ENCODE measurements around the gene SAMMSON.

Gene SAMMSON

DNA sequence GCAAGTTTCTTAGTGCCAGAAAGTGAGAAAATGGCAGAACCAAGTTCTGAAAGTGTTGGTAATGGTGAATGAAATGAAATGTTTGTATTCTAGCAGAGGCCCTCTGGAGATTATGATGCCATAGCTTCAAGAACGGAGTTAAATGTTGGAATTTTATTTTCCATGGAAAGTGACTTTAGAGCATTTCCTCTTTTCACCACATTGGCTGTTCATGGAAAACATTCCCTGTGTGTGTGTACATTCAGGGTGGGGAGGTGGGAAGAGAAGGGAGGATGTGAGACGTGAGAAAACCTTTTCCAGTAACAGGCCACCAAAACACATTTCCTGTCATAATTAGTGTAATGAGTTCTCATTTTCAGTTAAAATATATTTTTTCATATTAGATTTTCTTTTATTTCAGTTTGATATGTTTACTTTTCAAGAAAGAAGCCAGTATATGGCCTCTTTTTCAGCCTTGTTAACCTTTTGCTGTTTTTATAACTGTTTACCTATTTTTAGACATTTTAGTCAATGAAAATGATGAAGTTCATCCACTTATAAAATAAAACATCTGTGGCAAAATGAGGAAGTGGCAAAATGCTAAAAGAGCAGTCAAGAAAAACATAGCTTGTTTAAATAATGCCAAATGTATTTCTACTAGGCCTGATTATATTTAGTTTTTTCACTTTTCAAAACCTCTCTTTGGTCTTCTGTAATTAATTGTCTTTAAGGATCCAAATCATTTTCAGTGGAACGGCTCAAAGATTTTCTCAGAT, 21.6 kb downstream of the SAMMSON start:
- no peak for DNase-seq

DNA sequence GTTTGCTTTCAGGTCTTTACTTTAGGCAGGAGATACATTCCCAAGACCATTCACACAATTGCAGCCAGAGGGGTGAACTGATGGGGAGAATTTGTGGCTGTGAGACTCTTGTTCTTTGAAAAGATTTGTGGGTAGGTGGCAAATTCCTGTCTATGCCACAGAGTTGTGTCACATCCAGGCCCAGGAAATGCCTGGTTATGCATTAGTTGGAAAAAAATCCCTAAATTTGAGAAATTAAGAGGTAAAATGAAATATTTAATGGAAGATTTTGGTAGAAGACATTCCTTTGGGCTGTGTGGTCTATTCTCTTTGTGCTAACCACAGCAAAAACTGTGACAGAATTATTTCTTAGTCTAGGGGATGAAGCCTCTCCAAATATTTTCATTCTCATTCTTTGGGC, 28.8 kb downstream of the SAMMSON start:
- no peak for DNase-seq

DNA sequence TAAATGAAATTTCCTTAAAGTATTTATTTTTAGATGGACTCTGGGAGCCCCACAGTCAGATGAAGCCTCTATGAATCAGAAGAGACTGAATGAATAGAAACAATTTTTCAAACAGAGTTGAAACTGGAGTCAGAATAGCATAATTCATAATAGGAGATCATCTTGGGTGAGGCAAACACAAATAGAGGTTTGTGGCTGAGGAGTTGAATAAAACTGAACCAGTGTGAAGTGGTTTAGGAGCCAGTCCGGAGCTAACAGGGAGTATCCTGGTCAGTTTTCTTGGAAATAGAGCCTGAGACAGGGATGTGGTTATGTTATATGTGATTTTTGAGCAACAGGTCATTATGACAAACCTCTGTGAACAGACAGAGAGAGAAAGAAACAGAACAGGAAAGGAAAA, 39.2 kb downstream of the SAMMSON start:
- no peak for DNase-seq

DNA sequence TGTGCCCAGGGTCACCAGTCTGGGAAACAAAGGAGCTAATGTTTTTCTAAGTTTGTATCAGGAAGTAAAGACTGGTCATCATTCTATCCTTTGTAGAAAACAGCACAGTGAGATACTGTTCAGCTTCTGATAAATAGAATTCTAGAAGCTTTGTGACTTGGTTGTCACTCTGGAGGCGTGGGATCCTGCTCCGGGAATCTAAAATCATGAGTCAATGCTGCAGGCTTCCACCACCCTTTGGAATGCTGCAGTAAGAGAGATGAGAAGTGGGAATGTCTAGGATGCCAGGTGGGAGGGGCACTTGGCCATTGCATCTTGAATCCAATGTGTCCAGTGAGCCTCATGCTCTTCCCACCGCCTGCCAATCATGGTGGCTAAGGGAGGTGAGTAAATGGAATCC, 40.9 kb downstream of the SAMMSON start:
- no peak for DNase-seq

DNA sequence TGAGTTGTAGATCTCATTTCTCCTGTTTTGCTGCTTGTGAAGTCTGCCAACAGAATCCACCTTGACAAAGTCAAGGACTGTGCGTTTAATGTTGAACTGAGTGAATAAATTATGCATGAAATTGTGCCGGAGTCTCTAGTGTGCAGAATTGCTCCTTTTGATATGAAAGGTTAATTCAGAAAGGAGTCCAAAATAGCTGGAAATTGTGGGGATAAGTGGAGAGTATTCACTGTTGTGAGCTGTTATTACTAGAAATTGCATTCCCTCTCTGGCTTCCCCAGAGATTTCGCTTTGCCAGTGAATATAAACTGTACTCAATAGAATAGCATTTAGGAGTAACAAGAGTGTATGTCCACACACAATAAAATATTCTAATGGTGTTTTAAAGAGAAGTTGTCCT, 43.1 kb downstream of the SAMMSON start:
- no peak for DNase-seq

DNA sequence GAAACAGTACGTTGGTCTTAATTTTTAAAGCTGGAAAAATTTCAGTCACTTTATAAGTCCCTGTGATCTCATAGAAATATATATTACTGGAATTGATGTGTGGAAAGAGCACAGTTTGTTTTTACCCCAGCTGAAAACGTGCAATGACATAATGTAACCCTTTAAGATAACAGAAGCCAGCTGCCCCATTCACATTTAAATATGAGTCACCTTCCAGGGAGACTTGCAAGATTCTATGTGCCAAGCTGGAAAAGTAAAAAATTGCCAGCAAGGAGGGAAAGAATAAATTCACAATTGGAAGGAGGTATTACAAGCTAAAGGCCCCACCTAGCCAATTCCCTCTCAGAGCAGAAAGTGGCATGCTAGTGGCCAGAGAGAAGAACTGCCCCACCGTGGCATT, 50.2 kb downstream of the SAMMSON start:
- no peak for DNase-seq

DNA sequence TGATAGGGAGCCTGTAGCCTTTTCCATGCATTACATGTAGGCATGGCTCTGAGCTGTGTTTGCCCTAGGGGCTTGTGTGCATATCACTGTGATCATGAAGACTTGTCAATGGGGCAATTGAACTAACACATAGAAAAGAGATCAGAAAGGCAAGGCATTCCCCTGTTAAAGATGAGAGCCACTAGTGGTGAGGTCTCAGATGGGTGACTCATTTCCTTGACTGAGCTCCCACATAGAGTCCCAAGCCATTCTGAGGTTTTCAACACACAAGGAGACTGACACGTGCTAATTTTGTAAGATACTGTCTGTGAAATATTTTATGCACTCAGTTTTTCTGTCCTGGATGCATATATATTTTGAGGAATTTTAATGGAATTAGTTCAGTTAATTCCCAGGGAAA, 53.8 kb downstream of the SAMMSON start:
- DNase-seq, result no peak

DNA sequence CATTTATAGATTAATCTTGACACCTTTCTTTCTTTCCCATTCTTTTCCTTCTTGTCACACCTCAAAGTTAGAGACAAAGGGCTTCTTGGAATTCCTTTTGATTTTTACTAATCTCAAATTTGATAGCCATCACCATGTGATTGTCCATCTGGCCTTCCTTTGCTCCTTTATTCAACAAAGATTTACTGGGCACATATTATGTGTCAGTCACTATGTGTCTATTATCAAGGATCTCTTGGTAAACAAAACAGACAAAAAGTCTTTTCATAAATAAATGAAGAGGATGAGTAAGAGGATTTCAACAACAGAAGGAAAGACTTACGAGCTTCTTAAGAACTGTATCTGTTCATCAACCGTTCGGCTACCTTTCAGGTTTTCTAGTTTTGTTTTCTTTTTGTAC, 56.5 kb downstream of the SAMMSON start:
- DNase-seq, result no peak

DNA sequence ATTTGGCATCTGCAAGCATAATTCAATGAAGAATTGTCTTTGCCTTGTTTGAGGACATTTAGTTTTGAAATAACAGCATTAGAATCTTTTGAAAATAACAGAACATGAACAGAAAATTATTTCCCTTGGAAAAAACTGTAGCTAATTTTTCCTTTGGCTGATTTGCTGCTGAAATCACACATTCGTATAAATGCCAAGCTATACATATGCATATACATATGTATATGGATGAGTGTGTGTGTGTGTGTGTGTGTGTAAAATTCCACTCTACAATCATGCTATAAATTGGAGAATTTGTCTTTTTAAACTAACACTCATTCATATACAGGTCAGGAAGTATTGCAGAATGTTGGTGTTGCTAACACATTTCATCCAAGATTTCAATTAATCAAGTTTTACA, 57.9 kb downstream of the SAMMSON start:
- DNase-seq, result no peak

DNA sequence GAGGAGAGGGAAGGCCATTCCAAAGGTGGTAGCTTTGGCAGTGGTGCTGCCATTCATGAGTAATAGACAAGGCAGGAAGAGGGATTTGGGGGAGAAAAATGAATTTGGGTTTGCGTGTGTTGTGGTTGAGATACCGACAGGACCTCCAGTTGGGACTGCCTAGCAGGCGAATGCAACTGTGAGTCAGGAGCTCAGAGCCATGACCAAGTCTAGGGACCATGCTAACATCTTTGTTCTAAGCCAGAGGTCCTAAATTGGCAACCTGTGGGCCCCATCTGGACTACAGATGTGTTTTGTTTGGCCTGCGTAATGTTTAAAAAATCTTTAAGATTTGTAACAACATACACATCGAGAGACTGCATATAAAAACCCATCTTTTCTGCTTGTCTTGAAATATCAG, 61.6 kb downstream of the SAMMSON start:
- no peak for DNase-seq

DNA sequence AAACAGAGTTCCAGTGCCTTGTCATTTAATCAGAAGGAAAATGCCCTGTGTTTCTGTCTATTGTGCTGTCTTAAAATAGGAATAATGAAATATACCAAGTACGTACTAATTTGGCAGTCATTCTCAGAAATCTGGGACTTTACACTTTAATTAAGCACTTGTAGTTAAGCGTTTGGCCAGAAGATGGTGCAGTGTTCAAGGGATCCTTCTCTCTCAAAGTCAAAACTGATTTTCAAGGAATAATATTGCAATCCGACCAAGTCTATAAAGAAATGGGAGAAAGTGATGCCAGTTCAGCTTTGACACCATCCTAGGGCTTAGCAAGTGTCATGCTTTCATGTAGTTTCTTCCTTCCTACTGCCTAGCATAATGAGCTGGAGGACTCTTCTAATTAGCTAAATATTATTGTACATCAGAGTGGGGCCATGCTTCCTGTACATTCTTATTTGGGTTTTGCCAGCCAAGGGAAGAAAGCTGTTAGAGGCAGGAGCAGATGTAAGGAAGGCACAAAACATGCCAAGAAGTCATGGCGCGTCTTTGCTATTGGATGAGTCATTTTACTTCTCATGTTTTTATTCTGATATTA, 64.8 kb downstream of the SAMMSON start:
- DNase-seq, result no peak

DNA sequence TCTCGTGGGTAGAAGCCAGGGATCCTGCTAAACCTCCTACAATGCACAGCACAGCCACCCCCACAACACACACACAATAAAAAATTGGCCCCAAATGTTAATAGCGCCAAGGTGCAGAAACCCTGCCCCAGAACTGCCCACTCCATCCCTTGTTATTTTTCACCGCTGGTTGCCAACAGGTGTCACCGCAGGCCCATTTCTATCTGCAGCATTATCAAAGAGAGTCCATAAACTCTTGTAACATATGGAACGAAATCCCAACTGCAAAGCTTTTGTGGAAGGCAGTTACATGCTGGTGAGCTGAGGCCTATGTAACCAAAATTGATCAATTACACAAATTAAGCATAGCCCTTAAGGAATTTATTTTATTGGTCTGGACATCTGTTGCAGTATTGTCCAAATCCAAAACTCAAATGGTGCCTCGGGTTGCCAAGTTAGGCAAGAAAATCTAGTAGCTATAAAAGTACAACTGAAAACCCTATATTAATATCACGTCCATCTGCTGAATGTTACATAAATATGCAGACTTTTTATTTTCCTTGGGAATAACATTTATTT, 66.2 kb downstream of the SAMMSON start:
- no peak for DNase-seq

DNA sequence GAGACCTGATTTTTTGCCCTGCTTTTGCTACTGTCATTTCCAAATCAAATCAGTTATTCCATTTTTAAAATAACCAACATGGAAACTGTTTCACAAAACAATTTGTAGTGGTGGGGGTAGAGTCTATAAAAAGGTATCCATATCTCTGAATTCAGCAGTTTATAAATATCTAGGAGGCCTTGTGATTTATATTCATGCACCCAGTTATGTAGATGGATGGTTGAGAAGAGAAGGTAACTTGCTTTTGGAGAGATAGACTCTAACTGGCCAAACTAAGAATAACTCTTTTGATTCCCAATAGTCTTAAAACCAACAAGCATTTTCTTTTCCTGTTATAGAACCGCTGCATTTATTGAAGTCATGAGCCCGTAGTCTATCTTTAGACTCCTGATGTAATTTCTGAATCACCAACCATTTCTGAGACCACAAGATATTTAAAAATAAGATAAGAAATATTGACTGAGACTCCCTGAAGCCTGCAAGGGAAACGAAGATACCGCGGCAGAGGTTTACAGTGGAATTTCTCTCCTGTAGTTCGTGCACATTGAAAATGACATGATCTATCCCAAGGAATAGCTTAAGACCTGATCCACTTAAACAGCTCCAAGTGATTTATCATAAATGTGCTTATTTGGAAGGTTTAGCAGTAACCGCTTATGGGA, 68.5 kb downstream of the SAMMSON start:
- no peak for DNase-seq

DNA sequence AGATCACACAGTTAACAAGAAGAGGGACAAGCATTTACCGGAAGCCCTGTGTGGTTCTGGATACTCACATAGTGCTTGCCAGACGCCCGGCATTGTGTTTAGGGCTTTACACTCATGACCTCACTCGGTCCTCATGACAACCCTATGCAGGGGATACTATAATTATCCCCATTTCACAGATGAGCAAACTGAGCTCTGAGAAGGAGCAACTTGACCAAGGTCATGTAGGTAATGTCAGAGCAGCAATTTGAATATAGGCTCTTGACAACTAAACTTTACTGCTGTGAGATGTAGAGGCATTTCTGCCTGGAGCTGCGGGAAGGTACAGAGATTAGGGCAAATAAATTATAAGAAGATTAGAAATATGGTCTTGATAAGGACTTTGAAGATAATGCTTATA, 70.0 kb downstream of the SAMMSON start:
- DNase-seq, result no peak

DNA sequence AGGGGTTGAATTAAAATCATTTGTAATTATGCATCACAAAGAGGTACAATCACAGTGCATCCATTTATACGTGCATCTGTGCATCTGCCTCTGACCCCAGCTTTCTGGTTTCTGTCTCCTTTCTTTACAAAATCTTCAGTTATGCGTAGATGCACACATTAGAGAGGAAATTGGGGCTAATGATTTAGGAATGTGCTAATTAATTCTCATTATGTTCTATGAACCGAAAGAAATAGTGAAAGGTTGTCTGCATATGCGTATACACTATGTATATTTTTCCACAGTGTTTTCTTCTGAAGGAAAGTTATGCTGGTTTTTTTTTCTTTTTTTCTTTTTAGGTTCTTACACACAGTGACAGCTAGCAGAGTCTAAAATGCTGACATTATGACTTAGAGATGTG, 71.6 kb downstream of the SAMMSON start:
- no peak for DNase-seq

DNA sequence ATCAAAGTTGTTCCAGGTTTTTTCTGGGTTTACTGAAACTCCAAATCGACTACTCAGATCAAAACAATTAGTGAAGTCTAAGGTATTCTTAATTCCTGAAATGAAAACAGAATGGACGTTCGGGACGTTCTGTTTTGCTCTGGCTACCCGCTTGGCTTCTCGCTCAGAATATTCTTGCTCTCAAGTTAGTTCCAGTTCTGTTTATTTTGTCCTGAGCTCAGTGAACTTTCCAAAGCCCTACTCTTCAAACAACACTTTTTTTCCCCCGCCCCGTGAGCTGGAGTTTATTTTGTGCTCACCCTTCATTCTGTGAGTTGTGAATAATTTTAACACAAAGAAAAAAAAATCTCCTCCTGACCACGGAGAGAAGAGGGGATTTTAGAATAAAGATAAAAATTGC, 72.6 kb downstream of the SAMMSON start:
- no peak for DNase-seq

DNA sequence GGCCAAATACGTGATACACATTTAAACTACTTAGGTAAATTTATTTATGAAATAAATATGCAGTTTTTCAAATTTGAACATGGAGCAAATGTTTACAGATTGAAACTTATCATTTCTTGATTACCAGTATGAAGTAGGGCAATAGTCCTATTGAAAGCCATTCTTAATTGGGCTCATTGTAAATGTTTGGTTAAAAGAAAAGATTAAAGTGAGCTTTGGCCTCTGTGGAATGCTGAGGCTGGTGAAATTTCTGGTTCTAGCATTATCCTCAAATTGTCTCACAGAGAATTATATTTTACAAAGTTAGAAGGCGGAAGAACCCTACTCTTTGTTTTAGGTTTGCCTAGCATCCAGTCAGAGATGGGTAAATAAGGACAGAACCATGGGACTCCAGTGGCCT, 73.2 kb downstream of the SAMMSON start:
- DNase-seq, result no peak

DNA sequence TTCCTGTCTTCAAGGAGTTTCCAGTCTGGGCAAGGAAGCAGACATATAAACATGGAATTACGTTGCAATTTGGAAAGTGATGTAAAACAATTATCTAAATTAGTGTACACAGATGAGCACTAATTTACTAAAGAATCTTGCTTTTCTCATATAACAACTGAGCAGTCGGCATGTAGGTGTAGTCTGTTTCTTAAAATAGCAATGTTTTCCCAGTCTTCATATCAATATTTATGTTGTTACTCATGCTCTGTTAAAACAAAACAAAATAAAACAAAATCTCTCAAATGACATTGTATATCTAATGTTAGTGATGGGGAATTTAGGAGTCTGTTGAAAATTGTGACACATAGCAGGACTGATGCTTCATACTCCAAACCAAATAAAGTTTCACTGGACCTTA, 75.6 kb downstream of the SAMMSON start:
- DNase-seq, result no peak

DNA sequence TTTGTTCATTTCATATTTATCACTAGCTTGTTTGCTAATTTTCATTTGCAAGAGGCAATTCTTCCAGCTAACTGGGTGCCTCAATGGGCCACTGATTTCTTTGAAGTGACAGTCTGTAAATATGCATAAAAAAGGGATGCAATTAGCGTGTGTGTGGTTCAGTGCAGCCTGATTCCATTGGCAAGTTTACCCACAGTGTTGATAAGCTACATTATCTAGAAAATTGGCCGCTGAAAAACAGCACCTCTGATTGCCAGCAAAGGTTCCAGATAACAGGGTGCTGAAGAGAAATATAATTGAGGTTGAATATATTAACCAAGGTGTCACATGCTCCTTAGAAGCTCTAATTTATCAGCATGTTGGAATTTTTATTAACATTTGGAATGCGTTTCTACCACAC, 76.9 kb downstream of the SAMMSON start:
- no peak for DNase-seq

DNA sequence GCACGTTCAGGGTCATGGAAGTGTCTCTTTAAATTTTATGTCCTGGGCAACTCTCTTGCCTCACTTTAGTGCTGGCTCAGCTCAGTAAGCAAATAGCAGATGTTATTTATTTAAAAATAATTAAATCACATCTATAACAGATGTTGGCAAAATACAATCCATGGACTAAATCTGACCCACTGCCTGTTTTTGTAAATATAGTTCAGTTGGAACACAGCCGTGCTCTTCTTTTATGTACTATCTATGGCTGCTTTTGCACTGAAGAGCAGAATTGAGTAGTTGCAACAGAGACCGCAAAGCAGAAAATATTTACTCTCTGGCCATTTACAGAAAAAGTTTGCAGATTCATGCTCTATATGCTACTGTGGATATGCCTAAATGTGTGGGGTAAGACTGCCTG, 79.2 kb downstream of the SAMMSON start:
- no peak for DNase-seq

DNA sequence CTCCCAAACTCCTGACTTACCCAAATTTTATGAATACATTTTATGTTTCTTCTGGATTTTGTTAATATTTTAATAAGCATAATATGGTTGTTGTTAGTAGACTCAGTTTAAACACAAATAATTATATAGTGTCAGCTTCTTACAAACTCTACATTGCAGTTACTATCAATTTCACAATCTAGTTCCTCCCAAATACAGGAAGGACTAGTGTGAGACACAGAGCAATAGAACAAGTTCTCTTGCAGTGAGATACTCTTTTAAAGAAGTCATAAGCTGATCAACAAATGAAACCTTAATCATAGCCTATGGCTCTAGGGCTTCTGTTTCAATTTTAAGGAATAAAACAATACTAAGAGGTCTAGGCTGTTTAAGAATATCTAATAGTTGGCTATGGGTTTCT, 86.1 kb downstream of the SAMMSON start:
- DNase-seq, result no peak

DNA sequence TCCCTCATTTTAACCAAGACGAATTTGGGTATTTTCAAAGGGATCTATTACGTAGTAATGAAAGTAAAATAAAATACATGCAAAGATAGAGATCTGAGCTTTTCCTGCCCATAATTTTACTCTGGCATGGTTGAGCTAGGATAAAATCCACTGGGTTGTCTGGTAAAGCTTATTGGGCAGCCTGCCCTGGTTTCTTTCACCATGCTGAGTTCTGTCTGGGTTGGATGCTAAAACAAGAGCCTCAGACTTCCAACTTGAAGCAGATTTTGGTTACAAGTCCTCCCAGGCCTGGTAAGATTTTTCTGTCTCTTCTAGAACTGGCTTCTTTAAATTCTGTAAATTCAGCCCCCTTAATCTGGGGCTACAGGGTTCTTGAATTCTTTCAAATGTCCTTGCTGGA, 86.8 kb downstream of the SAMMSON start:
- DNase-seq, result no peak

DNA sequence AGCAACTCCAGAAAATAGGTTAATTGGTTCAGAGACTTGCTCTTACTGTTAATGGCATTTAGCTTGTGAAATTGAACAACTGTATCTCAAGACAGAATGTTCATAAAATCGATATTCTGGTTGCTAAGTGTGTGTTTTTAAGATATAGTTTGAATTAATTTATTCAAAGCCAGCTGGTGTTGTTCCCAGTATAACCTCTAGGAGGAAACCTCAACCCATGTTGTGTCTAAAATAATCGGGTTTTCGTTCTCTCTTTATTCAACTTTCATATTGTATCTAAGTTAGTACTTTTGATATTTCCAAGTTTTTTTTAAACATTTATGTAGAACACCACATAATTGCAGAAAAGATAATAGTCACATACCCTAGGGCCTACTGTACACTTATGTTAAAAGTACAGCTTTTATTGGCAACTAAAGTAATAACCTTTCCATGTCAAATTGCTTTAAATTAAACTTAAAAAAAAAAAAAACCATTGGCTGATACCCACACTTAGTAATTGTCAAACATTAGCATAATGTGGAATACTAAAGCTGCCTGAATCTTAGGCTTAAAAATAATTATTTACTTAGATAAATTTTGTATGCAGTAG, 90.9 kb downstream of the SAMMSON start:
- no peak for DNase-seq

DNA sequence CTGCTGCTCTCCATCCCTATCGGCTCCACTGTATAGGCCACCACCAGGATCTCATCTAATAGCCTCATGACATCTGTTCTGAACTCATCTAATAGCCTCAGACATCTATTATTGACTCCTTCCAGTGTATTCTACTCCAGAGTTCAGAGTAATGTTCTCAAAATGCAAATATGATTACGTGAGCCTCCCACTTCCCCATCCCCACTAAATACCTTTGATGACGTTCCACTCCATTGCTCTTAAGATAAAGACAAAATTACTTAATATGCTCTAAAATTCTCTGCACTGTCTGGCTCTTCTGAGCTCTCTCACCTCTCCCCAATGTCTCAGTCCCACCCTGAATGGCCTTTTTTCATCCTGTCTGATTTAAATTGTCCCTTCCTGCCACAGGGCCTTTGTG, 94.7 kb downstream of the SAMMSON start:
- DNase-seq, result no peak

Measured in stimulated activated CD8-positive, alpha-beta memory T cell treated with anti-CD3 and anti-CD28 coated beads, Interleukin-4, amount 100 ng/mL, for 48 hours (primary cell).